HG03565 (cell line): ENCODE data around the gene PSMA2.

Experiments
- ATAC-seq: cut with Tn5 transposase; IDR thresholded peaks from one replicate; pipeline ENCODE4 v1.9.1; 2021; ENCODE audit warnings: mild to moderate bottlenecking, moderate library complexity; ENCODE audit not compliant: unreplicated experiment

Gene PSMA2

DNA sequence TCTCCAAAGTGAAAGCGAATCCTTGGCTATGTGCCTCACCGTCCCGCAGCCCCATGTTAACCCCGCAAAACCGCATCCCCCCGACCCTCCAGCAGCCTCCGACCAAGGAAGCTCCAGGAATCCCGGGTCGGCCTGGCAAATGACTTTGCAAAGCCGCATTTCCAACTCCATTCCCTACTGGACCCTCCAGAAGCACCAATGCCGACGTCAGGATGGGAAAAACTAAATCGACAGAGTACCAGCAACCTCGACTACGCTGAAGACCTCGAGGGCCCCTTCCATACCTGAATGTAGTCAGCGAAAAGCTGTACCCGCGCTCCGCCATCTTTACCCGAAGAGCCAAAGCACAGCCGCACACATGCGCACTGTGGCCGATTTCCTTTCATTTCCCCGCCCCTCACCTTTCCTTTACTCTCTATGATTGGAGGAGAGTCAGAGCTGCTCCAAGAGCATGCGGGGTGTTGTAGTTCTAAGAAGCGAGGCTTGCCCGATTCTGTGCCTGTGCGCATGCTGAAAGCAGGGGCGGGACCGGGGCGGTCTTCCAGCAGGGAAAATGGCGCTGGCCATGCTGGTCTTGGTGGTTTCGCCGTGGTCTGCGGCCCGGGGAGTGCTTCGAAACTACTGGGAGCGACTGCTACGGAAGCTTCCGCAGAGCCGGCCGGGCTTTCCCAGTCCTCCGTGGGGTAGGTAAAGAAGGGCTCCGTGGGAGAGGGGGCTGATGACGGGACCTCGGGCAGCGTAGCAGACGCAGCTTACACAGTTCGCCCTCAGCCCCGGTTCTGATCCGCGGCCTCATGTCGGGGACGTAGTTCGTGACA, at the start of gene PSMA2, which contains the start of gene MRPL32:
PSMA2 (minus strand) TSS at position 341 of the 818 bp plus-strand sequence; CDS start at position 325, 16 bp downstream.
MRPL32 (plus strand) TSS at position 543 of the 818 bp plus-strand sequence; CDS start at position 554, 11 bp downstream.
- peak; percentile 99 for ATAC-seq

DNA sequence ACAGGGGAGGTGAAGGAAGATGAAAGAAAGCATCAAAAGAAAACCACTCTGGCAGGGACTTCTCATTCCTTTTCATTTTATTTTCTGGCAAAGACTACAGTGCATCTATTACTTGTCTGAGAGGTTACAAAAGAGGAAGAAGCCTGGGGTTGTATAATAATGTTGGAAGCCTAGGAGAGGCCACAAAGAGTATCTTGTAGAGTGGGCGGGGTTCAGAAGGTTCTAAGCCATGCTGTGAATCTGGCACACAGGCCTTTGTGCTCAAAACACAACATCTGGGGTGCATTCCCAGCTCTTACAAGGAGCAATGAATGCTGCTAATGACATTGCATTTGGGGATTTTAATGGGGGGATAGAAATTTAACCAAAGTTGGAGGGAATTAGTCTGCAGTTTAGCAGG, 49.6 kb upstream of the PSMA2 start:
- no peak for ATAC-seq

DNA sequence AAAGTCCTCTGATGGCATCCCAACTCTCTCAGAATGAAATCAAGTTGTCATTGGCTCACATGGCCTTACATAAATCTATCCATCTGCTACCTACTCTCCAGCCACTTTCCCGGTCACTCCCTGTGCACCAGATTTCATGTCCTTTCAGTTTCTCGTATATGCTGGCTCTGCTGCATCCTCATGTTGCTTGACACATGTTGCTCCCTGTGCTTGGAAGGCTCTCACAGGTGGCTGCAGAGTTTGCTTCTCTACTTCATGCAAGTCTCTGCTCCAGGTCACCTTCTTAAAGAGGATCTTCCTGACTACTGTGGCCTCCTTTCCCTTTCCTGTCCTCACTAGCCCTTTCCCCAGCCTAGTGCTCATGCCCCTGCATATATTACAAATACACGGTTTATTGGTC, 48.5 kb upstream of the PSMA2 start:
- ATAC-seq: no peak

DNA sequence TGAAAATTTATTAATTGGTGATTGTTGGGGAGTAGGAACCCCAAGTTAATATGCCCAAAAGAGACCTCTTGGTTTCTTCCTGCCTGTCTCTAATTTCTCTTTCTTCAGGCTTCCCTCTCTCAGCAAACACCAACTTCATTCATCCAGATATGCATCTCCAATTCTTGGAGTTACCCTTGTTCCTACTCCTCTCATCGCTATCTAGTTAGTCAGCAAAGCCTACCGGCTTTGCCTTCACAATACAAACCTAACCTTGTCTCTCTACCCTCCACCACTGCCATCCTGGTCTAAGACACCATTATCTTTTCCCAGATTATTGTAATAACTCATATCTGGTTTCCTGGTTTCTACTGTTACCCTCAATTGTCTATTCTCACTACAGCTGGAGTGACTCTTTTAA, 48.1 kb upstream of the PSMA2 start:
- ATAC-seq: no peak

DNA sequence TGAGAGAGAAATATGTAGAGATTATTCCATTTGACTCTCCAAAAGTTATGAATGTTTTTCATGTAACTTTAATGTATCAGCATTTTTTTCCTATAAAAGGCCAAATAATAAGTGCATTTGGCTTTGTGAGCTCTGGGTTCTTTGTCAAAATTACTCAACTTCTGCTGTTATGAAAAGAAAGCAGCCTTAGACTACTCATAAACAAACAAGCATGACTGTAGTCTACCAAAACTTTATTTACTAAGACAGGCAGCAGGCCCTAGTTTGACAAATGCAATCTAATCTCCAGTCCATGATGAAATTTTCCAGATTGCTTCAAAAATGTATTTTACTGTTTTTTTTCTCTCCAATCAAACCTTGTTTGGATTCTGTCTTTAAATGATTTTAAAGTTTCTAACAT, 46.5 kb upstream of the PSMA2 start:
- ATAC-seq: no peak

GRCh38 chr7:42976371-42976770, 44.4 kb upstream of the PSMA2 start:
- no peak for ATAC-seq

DNA sequence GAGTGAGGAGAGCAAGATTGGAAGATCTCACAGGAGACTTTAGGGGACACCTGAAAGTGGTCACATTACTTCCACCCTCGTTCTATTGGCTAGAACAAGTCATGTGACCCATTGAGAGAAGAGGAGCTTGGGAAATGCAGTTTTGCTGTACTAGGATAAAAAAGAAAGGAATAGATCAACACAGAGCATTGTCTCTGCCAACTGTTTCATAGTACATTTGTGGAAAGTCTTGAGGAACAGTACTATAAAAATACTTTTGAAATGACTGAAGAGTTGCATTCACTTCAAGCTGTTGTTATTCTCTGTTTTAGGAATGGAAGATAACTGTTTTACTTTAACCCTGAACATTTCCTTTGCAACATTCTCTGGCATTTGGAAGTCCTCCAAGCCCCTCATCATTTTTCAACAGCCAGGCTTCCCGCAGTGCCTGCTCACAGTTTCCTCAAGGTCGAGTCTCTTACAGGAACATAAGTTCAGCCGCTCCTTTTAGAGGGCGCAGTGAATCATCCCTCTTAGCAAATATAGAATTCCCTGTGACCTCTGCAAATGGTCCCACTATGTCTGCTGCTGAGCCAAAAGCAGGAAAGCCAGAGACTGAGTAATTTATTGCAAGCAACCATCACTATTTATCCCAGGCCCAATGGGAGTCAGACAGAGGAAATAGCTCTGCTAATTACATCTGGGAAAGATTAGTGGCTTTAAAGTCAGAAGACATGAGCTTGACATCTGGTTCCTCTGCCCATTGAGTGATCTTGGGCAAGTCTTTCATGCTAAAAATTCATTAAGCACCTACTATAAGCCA, 40.9 kb upstream of the PSMA2 start:
- ATAC-seq: no peak

DNA sequence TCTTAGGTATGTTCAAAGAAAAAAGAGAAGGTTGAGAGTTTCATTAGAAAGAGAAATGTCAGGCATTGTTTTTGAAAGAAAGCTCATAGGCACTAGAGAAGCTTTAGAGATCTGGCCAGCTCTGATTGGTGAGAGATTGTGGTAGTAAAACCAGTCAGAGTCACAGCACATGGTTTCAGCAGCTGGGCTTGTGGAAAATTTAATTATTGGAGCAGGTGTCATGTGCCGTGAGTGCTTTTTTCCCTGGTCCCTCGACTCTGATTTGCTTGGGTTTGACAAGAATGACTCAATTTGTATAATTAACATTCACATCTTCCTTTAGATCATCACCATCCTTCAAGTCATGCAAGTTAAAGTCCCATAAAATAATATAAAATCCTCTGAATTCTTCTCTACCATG, 35.4 kb upstream of the PSMA2 start:
- ATAC-seq: no peak

GRCh38 chr7:42964849-42965805, 33.2 kb upstream of the PSMA2 start:
- no peak for ATAC-seq

DNA sequence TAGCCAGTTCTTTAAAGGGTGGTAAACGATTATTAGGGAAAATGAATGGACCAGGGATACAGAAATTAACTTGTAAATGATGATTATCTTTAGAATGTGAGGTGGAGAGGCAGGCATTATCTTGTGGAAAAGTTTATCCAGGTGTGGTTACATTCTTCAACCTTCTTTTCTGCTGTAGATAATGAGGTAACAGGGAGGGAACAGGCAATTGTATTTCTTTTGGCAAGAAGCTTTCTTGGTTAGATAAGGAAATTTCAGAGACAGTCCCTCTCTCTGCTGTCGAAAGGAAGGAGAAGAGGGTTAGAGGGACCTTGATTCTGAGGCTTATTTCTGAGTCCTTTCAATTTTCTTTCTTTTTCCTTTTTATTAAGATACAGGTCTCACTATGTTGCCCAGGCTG, 32.3 kb upstream of the PSMA2 start:
- ATAC-seq: no peak

- no peak for ATAC-seq
Observed at GRCh38 chr7:42961170-42961569, 29.2 kb upstream of the PSMA2 start.

DNA sequence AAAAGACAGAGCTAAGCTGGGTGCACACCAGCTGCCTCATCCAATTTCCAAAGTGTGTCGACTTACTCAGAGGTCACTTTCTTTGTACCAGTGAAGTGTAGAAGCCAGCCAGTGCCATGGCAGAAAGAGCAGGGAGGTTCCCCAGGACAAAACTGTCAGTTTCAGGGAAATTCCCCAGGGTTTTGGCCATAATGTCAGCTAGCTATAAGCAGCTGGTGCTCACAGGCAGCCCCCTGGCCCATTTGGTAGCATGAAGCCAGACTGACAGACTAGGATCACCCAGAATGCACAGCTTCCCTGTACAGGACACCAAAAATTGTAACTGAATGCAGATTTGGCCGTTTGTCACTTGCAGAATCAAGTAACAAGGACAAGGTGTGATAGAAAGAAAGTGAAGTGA, 28.8 kb upstream of the PSMA2 start:
- no peak for ATAC-seq

DNA sequence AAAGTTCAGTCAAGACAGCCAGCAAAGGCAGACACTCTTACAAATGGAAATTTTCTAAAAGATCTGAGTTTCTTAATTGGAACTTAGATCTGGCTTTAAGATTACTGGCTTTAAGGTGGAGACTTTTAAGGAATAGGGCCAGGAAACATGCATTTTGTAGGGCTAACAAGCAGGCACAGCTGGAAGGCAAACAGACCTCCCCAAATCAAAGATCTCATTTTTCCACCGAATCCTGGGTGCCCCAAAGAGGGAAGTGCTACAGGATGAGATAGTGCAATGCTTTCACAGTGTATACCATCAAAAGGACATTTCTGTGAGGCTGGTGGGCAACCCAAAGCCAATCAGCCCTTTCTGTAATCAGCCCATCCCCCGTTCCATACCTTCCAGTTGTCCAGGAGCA, 27.6 kb upstream of the PSMA2 start:
- ATAC-seq: no peak

DNA sequence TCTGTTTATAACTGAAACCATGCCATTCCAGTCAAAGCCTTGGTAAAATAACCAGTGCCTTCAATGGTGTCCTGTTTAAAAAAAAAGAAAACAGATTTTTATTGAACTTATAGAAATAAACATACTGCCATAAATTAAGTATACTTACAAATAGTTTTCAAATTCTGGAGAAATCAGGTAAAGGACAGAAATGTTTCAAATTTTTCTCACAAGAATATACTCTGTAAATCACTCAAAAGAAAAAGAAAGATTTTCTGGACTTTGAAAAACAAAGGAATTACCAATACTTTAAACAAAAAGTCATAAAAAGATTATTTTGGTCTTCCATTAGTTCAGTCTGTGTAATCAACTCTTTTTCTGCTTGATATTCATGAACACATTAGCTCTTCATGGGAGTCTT, 24.1 kb upstream of the PSMA2 start:
- ATAC-seq: no peak

- no peak for ATAC-seq
Observed at GRCh38 chr7:42953994-42954393, 22.0 kb upstream of the PSMA2 start.

DNA sequence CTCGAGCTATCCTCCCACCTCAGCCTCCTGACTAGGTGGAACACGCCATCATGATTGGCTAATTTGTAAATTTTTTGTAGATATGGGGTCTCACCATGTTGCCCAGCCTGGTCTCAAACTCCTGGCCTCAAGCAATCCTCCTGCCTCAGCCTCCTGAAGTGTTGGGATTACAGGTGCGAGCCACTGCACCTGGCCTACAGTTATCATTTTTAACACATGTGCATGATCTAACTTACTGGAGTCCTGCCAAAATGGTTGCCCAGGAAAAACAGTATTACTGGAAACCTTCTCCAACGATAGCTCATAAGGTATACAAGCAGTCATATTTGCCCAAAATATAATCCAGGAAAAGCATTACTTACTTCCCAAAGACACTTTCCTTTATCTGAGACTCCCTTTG, 20.4 kb upstream of the PSMA2 start:
- no peak for ATAC-seq

GRCh38 chr7:42950417-42950816, 18.4 kb upstream of the PSMA2 start:
- no peak for ATAC-seq

GRCh38 chr7:42947521-42947920, 15.5 kb upstream of the PSMA2 start:
- ATAC-seq: no peak

DNA sequence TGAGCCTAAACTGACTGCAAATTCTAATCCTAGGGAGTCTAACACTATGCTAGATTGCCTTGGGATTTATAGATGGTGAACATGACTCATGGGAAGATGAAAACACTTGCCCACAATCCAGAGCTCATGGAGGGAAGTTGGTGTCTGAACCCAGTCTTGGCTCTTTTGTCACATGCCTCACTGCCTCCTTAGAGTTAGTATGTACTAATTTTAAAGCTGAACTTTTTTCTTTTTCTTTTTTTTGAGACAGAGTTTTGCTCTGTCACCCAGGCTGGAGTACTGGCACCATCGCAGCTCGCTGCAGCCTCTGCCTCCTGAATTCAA, 14.6 kb upstream of the PSMA2 start:
- no peak for ATAC-seq

DNA sequence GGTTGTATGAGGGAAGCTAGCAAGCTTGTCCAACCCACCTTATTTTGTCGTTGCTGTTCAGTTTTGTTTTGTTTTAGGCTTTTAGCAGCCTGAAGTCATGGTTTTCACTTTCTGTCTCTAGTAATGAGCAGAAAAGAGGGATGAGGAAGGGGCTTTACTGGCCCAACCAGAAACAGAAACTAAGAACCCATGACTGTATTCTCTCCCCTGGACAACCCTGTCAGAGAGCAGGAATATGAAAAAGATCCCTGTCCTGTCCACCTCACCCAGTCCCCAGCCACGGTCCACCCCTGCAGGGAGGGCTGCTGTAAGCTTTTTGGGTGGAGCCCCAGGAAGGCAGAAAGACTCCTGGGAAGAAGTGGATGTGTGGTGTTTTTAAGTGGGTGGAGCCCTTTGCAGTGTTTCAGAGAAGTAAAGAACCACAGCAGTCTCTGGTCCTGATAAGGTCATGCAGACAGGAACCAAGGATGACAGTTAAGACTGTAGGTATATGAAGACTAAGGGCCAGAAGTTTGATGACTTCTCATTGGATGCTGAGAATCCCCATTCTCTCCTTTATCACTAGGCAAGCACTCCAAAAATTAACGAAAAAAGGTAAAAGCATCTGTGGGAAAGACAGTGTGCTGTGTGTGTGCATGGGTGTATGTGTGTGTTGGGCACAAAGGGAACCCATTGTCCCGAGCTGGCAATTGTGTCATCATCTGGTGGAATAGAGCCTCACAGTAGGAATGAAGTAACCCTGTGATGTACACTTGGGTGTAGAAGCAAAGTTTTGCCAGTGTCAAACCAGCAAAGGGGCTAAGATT, 14.1 kb upstream of the PSMA2 start:
- ATAC-seq: peak; percentile 62
